NCI-H2029 (cell line): ENCODE results near the gene SEZ6L.

ENCODE experiments used
- DNase-seq: peaks from one replicate; lab custom pipeline; 2025; lab: John Stamatoyannopoulos, UW

The SEZ6L gene

DNA sequence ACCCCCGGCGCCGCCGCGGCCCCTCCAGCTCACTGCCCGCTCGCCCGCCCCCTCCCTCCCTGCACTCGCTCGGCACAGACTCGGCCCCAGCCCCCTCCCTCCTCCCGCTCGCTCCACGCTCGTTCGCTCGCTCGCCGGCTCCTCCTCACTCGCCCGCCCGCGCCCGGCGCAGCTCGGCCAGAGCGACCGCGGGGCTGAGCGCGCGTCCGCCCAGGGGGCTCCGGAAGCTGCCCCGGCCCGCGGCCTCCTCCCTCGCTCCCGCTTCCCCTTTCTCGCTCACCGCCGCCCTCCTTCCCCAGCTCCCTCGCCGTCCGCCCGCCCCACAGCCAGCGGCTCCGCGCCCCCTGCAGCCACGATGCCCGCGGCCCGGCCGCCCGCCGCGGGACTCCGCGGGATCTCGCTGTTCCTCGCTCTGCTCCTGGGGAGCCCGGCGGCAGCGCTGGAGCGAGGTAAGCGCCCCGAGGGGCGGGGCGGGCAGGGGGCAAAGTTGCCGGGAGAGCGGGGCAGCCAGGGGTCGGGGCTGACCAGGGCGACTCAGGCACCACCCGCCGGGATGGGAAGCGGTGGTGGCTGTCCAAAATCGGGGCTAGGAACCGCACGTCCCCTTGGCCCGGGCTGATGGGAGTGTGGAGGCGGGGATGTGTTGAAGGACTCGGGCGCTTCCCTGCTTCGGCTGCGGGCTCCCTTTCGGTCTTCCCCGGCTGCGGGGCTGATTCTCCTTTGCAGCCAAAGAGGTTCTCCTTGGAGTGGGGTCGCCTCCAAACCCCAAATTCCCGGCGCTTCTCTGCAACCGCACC is at the start of gene SEZ6L:
SEZ6L (plus strand) TSS at position 148 of the 797 bp plus-strand sequence; CDS start at position 356, 208 bp downstream.
- DNase-seq, result no peak

DNA sequence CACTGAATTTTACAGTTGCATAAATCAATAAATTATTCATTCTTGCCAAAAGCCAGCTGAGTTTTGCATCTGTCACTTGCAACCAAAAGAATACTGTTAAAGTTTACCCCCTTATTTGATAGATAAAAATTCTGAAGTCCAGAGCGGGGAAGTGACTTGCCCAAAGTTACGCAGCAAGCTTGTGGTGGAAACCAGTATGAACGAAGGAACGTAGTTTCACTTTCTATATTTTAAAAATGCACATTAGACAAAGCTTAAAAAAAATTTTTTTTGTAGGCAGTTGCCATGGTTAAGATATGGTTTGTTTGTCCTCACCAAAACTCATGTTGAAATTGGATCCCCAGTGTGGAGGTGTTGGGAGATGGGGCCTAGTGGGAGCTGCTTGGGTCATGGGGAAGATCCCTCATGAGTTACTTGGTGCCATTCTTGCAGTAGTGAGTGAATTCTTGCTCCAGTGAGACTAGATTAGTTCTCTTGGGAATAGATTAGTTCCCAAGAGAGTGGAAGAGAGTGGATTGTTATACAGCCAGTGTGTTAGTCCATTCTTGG is 46.3 kb upstream of the SEZ6L start:
- DNase-seq, result no peak

DNA sequence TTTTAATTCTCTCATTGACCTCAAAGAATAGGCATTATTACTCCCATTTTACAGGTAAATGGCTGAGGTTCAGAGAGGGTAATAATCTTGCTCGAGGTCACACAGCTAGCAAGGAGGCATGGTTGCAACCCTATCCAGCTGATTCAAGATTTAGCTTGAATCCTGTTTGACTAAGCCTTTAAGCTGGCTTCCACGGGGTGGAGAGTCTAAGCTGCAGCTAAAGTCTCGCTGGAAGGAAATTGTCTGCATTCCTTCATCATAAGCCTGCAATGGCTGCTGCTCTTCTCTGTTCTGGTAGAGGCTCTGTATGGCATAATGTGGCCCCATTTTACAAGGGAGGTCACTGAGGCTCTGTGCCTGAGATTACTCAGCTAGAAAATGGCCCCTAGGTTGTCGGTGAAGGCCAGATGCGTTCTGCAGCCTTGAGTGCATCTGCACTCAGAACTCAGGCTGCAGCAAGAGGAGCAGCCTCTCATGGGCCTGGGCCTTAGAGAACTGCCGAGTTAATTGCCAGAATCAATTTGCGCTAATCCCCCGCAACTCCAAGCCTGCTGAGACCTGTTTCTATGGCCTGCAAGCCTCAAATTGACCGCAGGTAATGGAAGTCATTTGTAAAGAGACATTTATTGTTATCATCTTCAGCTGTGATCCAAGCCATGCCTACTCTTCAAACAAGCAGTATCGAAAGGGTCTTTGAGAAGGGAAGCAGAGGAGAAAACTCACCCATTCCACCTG is 44.1 kb upstream of the SEZ6L start:
- DNase-seq, result no peak

DNA sequence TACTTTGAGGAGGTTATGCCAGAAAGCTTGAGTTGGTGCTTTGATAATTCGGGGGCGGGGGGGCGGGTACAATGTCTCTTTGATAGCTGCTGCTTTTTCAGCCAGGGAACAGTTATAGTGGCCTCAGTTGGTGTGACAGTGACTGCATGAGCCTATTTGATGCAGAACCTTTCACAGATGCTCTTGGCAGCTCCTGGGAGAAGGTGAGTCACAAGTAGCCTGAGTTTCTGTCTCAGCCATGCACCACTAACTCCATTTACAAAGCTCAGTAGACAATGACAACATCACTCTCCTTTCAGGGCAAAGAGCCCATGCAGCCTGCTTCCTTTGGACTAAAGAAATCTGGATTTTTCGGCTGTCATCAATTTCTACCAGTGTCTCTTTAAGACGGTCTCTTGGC is 42.1 kb upstream of the SEZ6L start:
- no peak for DNase-seq

DNA sequence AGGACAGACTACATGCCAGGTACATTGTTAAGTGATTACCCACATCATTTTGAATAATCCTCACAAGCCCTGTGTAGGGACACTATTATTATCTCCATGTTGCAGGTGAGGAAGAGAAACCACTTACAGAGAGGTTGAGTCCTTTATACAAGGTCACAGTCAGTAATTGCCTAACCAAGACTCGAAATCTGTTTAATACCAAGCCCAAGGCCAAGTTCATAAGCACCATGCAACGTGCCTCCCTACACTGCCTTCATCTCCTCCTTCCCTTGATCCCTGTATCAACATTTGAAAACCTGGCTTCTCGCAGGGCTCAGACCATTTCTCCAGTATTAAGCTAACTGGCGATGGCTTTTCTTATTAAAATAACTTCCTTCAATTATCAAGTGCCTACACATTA is 41.7 kb upstream of the SEZ6L start:
- no peak for DNase-seq

DNA sequence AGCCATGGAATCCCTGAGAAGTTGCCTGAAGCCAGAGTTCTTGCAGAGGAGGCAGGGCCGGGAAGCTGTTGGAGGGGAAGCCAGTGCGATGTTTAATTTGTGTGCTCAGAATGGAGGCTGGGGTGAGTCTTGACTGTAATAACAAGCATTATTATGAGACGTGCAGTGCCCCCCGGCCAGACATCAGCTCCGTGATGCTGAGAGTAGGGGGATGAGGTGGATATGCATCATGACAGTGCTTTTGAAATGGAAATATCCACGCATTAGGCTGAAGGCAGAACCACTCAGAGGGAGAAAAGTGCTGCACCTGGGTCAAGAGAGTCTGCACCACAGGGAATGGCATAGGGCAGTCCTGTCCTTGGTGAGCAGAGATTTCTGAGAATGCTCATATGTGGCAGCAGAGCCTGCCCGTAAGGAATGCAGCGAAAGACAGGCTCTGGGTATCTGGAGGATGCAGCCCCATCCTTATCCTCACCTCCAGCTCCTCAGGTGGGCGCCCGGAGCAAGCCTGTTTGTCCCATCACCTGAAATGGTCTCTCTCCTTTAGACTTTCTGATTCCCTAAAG is 37.6 kb upstream of the SEZ6L start:
- DNase-seq, result no peak

DNA sequence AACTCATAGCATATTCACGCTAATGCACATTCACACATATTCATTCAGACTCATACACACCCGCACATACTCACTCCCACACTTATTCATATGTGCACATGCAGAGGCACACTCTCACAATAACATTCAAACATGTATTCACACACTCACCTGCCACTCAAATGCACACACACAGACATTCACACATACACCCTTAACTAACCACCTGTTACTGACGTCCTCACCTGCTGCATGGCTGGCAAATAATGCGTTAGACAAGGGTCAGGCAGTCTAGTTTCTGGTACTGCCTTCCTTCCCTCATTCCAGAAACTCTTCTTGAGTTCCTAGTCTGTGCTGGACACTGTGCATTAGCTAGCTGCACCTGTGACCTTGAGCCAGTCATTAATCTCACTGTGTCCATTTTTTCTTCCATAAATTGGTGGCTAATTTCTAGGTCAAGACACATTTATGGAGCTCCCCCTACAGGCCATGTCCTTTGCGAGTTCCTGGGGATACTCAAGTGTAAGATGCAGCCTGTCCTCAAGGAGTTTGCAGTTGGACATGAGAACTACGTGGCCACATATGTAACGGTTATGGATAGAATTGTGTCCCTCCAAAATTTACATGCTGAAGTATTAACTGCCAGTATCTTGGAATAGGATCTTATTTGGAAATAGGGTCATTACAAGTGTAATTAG is 34.5 kb upstream of the SEZ6L start:
- no peak for DNase-seq

DNA sequence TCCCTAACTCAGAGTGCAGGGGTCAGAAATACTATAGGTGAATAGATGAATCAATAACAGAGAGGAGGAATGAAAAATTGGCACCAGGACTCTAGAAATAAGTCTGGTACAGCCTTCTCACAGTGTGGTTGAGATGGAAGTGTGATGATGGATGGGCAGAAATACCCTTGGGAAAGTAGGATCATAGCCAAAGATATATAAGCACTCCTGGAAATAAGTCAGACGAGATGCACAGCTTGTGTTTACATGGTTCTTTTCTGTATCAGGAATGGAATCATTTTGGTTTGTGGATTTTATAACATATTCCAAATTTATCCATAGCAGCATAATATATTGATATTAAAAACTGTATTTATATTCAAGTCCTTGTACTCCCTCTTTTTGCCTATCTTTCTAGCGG is 33.5 kb upstream of the SEZ6L start:
- no peak for DNase-seq

DNA sequence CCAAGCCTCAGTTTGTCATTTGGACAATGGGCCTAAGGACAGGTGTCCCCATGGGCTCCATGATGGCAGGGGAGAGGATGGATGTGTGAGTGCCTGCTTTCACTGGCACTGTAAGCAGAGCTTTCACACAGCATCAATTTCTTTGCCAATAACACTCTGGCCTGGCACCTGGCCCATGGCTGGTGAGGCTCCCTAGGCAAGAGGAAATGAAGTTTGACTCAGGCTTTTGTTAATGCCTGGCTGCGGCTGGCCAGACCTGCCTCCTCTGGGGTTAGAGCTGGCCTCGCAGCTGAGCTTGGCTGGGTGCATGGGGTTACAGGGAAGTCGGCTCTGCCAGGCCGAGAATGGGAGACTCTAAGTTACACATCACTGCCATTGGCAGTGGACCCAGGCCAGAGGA is 30.0 kb upstream of the SEZ6L start:
- DNase-seq, result peak; percentile 74

DNA sequence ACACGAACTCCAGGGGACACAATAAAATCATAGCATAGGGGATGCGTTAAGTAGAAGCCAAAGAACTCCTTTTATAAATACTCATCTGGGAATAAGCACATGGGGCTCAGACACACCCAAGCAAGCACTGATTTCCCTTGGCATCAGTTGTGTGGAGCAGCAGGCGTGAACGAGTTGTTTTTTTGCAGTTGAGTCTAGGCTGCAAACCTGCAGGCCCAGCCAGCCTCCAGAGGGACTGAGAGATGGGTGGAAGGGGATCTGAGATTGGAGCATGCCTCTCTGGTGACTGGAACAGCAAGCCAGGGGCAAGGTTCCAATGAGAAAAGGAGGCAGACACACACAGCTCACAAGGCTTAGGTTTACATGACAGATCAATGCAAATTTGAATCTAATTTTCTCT is 27.4 kb upstream of the SEZ6L start:
- DNase-seq, result no peak

DNA sequence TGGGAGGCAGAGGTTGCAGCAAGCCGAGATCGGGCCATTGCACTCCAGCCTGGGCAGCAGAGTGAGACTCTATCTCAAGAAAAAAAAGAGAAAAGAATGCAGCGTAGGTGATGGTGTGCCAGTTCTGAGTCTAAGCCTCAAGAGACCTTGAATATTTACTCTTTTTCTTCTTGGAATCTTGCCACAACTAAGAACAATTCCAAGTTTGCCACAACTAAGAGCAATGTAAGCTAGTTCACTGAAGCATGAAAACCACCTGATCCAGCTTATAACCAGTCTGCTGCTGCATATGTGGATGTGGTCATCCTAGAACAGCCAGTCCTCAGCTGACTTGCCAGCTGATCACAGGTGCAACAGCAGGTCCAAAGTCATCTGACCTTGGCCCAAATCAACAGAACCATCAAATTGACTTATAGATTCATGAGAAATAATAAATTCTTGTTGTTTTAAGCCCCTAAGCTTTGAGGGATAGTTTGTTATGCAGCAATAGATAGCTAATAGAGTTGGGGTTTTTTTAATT is 25.4 kb upstream of the SEZ6L start:
- DNase-seq, result no peak

DNA sequence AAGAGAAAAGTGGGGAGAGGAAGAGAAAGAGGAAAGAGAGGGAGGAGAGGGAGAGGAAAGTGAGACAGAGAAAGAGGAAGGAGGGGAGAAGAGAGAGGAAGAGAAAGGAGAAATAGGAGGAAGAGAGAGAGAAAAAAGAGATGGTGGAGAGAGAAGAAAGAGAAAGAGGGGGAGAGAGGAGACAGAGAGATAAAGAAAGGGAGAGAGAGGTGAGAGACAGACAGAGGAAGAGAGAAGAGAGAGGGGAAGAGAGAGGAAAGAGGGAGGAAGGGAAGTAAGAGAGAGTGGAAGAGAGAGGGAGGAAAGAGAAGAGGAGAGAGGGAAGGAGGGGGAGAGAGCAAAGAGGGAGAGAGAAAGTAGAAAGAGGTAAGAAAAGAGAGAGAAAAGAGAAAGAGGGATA is 9.4 kb upstream of the SEZ6L start:
- no peak for DNase-seq

DNA sequence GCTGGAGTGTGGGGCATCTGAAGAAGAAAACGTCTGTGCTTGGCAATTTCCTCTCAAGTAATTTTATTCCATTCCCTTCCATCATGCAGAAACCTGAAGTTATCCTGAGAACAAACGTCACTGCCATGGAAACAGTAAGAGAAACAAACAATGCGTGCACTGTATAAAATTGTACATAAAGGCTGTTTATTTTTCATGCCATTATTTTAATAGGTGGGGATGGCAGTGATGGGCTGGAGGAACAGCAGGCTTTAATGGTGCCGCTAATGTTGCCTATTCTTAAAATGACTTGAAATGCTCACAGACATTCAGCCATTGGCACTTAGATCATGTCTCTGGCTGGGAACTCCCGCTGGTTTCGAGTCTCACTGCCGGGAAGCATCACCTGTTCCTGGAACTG is 7.5 kb upstream of the SEZ6L start:
- no peak for DNase-seq

DNA sequence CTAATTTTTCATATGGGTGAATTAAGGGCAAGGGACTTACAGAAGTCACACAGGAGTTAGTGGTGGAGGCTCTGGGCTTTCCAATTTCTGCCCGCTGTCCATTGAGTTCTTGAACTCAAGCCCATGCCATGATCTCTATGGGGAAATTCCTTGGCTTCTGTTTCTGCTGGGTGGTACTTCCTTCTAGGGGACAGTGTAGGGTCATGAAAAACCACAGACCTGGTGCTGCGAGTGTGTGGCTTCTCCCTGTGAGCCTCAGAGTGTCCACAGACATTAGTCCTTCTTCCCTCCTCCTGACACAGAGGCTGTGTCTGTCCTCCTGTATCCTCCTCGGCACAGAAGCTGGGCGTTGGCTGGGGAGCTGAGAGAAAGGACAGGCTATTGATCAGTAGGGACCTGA is 6.3 kb upstream of the SEZ6L start:
- no peak for DNase-seq

DNA sequence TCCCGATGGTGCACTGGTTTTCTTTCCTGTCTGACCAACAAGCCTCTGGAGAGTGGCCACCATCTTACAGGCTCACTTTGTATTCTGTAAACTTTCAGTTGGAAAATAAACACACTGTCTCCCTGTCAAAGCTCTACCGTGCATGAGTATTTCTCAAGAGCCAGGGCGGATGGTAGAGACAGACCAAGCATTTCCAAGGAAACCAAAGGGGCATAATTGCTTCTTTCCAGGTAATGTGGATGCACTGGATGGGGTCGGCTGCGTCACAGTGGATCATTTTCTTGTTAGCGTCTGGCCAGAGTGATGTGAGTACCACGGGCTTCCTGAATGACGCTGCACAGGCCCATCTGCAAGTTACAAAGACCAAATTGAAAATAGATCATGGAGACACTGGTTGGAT is 5.1 kb upstream of the SEZ6L start:
- no peak for DNase-seq

DNA sequence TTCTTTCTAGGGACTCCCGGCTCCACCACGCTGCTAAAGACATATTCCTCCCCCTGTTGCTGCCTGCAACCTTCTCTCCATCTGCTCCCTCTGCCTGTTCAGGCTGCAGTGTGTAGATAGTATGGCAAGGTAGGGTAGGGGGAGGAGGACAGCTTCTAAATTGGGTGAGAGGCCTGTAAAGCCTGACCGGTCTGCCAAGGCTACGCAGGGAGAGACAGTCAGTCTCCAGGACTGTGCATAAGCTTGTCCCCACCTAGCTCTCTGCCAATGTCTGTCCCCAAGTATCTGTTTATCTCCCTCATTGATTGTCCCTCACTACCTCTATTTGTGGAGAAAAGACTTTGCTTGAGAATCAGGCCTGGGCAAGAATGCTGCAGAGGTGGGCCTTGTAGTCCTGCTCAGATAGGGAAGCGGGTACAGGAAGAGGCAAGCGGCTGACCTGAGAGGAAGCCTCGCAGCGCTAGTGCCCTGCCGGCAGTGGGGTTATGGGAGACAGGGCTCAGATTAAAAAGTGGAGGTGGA is 871 bp upstream of the SEZ6L start:
- DNase-seq, result no peak

DNA sequence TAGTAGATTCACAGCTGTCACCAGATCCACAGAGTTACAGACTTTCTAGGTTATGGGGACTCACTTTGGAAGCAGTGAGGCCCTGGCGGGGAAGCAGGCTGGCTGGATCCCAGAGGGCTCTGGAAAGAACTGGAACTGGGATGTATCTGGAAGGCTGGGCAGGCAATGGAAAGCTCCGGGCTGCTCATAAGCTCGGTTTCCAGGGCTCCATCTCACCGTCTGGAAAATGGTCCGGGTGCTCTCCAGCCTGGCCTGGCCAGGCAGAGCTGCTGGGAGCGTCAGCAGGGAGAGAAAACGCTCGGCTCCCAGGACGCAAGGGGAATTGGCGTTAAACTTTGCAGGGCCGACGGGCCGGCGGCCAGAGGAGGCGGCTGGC is 335 bp upstream of the SEZ6L start:
- DNase-seq, result no peak

DNA sequence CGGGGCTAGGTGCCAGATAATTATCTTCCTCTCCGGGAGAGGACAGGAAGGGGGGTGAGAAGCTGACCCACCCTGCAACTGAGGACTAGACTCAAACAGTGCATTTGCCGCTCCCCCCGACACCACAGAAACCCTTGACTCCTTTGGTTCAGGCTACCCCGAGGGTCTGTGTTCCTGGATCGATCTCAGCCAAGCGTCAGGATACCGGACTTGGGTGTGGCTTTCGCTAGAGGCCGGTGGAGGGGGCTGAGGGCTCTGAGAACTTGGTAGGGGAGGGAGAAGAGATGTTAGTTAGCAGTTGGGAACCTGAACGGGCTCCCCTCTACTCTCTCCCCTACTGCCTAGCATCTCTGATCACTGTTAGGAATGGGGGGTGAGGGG is 840 bp downstream of the SEZ6L start:
- DNase-seq, result no peak

DNA sequence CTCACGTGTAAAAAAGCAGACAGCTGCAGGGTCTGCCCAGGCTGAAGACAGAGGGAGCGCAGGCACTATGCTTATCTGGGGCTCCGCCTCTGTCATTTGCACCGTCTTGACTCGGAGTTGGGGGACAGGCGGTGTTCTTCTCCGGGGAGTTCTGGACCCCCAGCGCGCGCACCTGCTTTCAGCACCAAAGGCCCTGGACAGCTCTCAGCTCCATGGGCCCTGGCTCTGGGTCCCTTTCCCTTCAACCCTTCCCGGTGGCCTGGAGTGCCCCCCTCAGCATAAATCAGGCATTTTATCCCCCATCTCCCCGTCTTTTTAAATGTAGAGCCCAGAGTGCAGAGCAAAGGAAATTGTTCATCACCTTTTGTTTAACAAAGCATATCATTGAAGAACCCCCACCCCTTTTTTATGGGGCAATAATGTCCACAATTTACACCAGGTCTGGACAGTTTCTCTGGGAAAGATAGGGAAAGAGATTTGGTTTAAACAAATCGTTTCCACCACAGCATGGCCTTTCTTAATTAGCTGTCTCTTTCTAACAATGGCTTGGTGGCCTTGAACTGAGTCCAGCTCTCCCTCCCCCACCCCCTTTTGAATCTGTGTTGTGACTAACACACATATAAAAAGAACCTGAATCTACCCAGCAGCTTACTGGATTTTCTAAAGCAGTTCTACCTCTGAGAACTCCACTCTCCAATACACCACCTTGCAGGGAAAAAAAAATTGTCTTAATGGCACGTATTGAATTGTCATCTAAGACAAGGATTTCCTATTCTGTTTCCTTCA is 1.7 kb downstream of the SEZ6L start:
- no peak for DNase-seq

DNA sequence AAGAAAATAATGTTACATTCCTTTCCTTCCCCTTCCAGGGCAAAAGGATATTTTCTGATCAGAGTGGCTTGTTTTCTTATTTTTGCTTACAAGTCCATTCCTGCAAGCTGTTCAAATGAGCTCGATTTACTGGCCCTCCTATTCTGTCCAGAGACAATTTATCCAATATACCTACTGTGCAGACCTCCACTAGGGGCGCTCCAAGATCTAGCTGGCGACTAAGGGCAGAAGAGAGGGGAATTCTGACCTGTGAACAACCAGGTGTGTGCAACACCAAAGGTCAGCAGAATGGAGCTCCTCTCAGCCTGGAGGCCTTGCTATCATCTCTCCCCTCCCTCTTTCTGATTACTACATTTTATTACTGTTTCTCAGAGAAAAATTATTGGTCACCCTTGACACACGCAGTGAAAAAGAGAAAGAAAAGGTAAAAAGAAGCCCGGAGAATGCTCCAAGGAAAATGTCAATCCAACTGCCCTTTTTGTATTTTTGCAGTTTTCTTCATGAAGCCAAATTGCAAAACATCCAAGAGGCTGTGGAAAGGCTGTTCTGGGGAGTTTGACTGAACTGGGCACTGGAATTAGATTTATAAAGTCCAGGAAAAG is 3.2 kb downstream of the SEZ6L start:
- peak; percentile 54 for DNase-seq

DNA sequence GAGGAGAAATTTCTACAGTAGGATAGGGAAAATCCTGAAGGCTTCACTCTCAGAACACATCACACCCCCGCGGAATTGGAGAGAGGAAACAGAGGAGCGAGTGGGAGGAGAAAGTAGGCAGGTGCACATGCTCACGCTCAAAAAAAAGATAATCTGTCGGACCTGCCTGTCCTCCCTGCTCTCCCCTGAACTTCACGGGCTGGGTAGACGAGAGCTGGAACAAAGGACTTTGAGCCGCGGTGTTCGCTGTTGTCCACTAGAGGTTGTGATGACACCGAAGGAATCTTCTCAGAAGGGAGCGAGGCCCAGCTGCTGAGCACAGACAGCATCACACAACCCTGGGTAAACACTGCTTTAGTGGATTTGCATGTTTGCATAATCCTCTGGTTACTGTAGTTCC is 5.0 kb downstream of the SEZ6L start:
- peak; percentile 74 for DNase-seq
